Fibroblast of villous mesenchyme (primary cell): ENCODE data around the gene SCGB1C1. TPM values are rescaled to one million over a fixed set of nuclear protein-coding genes. Genes with fewer than 3 reads are reported as not detected.

Experiments
- DNase-seq: peaks from one replicate; pipeline ENCODE4 v3.0.0-alpha.2; 2010; ENCODE audit warnings: low read depth
- H3K4me3 ChIP-seq: 2 replicates; pipeline ENCODE4 v1.5.1; 2011; ENCODE audit warnings: low read depth, mild to moderate bottlenecking, low read length
- CTCF ChIP-seq: IDR thresholded peaks from 2 replicates; pipeline ENCODE4 v1.5.1; 2012; ENCODE audit warnings: low read depth, mild to moderate bottlenecking, low read length; ENCODE audit not compliant: insufficient read depth
- total RNA-seq: library from RNA; depleted of rRNA; stranded (reverse); fragments of >200 nt; gene quantifications from 2 replicates; pipeline ENCODE4 v1.2.3, GENCODE V29; 2012

The SCGB1C1 gene
- total RNA-seq, 1 donor = not detected

DNA sequence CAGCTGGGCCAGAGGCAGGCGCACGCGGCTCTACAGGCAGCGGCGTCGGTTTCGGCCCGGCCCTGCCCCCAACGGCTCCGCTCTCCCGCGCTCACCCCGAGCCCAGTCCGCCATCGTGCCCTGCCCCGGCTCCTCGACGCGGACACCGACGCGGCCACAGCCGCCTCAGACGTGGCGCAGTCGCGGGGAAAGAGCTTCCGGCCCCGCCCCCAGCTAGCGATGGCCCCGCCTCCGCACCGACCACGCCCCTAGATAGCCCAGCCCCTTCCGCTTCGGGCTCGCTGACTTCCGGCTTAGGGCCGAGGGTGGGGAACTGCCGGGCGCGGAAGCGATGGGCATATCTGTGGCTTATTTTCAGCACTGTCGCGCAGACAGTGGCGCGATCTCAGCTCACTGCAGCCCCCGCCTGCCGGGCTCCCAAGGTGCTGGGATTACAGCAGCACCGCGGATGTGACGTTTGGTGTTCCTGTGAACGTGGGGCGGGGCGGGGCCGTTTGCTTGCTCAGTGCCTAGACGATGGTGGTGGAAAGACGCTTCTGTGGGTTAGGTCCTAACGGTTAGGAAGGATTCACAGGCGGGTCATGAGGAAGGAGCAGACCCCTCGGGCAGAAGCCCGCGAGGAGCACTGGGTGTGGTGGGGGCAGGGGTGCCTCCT is 14.5 kb downstream of the SCGB1C1 start, which contains the start of the genes BET1L and RIC8A:
Gene BET1L, minus strand, starts transcription at position 192 of the 655 bp plus-strand sequence. Its CDS starts 78 bp downstream, at position 114.
Gene RIC8A, plus strand, starts transcription at position 501 of the 655 bp plus-strand sequence. CDS start 1,147 bp downstream, outside the sequence.
- TF ChIP-seq CTCF = no peak
- peak within 1 kb of the TSS; percentile 79 for H3K4me3 ChIP-seq
- DNase-seq = peak; percentile 99

DNA sequence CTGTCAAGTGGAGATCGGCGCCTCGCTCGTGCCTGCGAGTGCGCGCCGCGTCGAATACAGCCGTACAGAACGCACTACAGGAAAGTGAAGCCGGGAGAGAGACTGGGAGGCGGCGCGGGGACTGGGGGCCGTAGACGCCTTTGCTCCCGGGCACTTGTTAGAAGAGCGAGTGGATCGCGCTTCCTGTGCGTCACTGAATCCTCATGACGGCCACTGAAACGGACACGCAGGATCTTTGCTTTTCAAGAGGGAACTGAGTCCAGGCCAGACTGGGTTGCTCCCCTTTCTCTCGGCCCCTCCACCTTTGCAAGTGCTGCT is 14.9 kb downstream of the SCGB1C1 start:
- TF ChIP-seq CTCF = no peak
- DNase-seq = peak; percentile 82
- H3K4me3 ChIP-seq = peak overlapping the region; percentile 79

DNA sequence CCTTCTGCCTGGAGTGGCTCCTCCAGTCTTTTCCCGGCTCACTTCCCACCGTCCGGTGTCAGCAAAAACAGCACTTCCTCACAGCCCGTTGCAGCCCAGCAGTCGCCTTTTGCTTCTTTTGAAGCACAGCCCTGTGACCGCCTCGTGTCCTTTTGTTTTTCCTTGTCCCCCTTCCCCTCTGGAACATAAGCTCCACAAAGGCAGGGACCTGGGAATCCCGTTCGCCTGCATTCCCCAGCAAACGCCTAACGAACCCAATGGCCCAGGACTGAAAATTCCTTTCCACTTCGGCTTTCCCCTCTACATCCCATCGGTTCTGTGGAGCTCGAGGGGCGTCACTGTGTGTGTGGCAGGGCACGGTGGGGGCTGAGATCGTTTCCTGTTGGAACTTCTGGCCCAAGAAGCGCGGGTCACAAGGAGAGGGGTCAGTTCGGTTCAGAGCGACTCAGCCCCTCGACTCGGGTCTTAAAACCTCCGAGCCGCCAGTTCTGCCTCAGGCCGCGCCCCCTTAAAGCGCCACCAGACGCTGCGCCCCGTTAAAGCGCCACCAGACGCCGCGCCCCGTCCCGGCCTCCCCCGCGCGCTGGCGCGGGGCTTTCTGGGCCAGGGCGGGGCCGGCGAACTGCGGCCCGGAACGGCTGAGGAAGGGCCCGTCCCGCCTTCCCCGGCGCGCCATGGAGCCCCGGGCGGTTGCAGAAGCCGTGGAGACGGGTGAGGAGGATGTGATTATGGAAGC is 15.5 kb downstream of the SCGB1C1 start:
- DNase-seq = peak; percentile 84
- peak overlapping the region; percentile 79 for H3K4me3 ChIP-seq
- TF ChIP-seq CTCF = no peak

DNA sequence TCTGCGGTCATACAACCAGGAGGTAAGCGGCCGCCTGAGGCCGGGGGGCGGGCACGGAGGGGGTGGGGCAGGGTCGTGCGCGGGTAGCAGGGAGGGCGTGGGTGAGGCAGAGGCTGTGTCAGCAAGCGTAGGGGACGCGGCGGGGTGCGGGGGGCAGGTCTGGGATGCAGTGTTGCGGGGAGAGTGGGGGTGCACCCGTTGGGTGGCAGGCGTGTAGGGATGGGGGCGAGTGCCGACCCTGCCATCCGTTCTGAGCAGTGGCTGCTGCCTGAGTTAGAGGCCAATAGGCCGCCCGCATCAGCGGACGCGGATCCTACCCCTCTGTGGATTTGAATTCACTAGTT is 16.0 kb downstream of the SCGB1C1 start:
- peak overlapping the region; percentile 79 for H3K4me3 ChIP-seq
- TF ChIP-seq CTCF = no peak
- DNase-seq = no peak

DNA sequence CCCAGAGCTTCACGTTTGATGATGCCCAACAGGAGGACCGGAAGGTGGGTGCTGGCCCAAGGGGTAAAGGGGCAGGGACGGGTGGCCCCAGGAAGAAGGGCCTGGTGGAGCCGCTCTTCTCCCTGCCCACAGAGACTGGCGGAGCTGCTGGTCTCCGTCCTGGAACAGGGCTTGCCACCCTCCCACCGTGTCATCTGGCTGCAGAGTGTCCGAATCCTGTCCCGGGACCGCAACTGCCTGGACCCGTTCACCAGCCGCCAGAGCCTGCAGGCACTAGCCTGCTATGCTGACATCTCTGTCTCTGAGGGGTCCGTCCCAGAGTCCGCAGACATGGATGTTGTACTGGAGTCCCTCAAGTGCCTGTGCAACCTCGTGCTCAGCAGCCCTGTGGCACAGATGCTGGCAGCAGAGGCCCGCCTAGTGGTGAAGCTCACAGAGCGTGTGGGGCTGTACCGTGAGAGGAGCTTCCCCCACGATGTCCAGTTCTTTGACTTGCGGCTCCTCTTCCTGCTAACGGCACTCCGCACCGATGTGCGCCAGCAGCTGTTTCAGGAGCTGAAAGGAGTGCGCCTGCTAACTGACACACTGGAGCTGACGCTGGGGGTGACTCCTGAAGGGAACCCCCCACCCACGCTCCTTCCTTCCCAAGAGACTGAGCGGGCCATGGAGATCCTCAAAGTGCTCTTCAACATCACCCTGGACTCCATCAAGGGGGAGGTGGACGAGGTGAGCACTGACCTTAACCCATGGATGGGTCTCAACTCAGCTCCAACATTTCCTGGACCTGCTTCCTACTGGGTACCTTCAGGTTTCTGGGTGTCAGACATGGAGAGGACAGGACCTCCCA is 16.6 kb downstream of the SCGB1C1 start:
- H3K4me3 ChIP-seq = peak overlapping the region; percentile 79
- DNase-seq = no peak
- no peak for TF ChIP-seq CTCF

DNA sequence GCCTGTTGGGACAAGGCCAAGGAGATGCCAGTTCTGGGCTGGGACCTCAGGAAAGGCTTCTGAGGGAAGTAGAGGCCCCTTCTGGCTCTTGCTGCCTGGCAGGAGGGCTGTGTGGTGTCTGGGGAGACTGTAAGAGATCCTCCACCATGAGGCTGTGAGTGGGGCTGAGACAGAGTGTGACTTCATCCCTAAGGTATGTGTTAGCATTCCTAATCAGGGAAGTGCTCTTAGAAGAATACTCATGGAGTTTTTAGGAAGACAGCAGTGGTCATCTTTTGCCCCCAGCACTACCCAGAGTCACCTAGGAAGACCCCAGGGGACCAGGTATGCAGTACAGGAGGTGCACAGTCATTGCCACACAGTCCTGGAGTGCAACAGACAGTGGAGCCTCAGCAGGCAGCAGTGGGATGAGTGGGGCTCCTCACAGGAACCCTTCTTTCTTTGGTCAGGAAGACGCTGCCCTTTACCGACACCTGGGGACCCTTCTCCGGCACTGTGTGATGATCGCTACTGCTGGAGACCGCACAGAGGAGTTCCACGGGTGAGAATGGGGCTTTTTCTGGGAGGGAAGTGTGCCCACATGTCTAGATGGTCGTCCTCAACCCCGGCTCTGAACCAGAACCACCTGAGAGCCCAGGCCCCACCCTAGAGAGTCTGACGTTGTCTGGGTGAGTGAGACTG is 17.4 kb downstream of the SCGB1C1 start:
- peak overlapping the region; percentile 79 for H3K4me3 ChIP-seq
- no peak for TF ChIP-seq CTCF
- DNase-seq = peak; percentile 71
